Kidney epithelial cell (primary cell): ENCODE measurements around the gene MTHFSD. TPM values are rescaled to one million over a fixed set of nuclear protein-coding genes. Genes with fewer than 3 reads are reported as not detected.

Experiments used
- DNase-seq: peaks from one replicate; pipeline ENCODE4 v3.0.0-alpha.2; 2010; ENCODE audit warnings: low read depth
- H3K27me3 ChIP-seq: 2 replicates; pipeline ENCODE4 v1.6.0; 2011; ENCODE audit warnings: low read length; ENCODE audit not compliant: control insufficient read depth, insufficient read depth
- H3K36me3 ChIP-seq: 2 replicates; pipeline ENCODE4 v1.5.1; 2011; ENCODE audit warnings: low read length; ENCODE audit not compliant: control insufficient read depth, insufficient read depth
- H3K4me3 ChIP-seq: 2 replicates; pipeline ENCODE4 v1.5.1; 2011; ENCODE audit warnings: low read depth, mild to moderate bottlenecking, control low read depth, low read length
- total RNA-seq: library from RNA; depleted of rRNA; stranded (reverse); fragments of >200 nt; gene quantifications from 2 replicates; pipeline ENCODE4 v1.2.3, GENCODE V29; 2015
- TF ChIP-seq, protein P1 (sequence below): IDR thresholded peaks from 2 replicates; pipeline ENCODE4 v1.5.1; 2011; ENCODE audit warnings: mild to moderate bottlenecking, moderate library complexity, low read length, control low read depth, inconsistent platforms; ENCODE audit not compliant: insufficient read depth, poor library complexity, severe bottlenecking

Gene MTHFSD
- total RNA-seq, 1 donor from 2014 or later, result 26.1 TPM

DNA sequence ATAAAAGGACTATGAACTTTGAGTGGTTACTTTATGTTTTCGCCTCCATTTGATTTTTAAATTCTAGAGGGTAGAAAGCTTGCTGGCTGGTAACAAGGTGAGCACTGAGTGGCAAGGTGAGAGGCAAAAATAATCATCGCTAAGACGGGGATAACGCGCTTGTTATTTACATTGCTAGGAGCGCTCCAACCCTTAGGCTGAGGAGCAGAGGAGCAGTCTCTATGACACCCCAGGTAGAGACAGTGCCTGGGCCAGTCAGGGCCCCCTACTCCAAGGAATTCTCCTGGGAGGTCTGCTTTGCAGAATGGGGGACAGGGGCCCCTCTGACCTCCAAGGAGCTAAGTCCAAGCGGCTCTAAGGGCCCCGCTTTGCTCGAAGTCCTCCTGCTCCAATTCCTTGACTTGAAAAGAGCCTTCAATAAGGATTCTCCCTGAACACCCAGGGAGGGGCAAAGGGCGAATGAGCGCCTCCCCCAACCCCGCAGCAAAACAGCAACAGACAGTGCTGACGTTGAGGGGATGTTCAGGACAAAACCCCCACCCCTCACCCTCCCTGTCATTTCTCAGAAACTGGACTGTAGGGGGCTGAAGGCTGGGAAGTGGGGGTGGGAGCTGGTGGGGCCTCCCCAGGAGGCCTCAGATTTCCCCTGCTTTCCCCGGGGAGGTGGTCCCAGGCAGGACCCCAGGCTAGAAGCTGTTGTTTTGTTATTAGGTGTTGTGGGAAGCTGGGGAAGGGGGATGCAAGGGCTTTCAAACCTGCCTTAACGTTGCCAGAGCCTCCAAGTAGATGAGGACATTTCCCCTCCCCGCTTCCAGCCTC, 54.9 kb downstream of the MTHFSD start:
- DNase-seq, result no peak
- Histone ChIP-seq H3K27me3 (peaks cover 97% of the 10 kb centered on the region), H3K4me3 (no peak overlapping the region), H3K36me3 (no peaks in the 10 kb centered on the region)
- TF ChIP-seq, protein P1, sequence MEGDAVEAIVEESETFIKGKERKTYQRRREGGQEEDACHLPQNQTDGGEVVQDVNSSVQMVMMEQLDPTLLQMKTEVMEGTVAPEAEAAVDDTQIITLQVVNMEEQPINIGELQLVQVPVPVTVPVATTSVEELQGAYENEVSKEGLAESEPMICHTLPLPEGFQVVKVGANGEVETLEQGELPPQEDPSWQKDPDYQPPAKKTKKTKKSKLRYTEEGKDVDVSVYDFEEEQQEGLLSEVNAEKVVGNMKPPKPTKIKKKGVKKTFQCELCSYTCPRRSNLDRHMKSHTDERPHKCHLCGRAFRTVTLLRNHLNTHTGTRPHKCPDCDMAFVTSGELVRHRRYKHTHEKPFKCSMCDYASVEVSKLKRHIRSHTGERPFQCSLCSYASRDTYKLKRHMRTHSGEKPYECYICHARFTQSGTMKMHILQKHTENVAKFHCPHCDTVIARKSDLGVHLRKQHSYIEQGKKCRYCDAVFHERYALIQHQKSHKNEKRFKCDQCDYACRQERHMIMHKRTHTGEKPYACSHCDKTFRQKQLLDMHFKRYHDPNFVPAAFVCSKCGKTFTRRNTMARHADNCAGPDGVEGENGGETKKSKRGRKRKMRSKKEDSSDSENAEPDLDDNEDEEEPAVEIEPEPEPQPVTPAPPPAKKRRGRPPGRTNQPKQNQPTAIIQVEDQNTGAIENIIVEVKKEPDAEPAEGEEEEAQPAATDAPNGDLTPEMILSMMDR, result no peak

GRCh38 chr16:86499440-86499786, 55.6 kb downstream of the MTHFSD start:
- TF ChIP-seq, protein P1, result no peak
- Histone ChIP-seq H3K36me3 (no peaks in the 10 kb centered on the region), H3K4me3 (no peak overlapping the region), H3K27me3 (peaks cover 97% of the 10 kb centered on the region)
- DNase-seq, result no peak

GRCh38 chr16:86498671-86499439, 56.2 kb downstream of the MTHFSD start:
- TF ChIP-seq, protein P1, result no peak
- Histone ChIP-seq H3K4me3 (no peak overlapping the region), H3K27me3 (peaks cover 97% of the 10 kb centered on the region), H3K36me3 (no peaks in the 10 kb centered on the region)
- no peak for DNase-seq

GRCh38 chr16:86498155-86498670, 56.8 kb downstream of the MTHFSD start:
- Histone ChIP-seq H3K4me3 (no peak overlapping the region), H3K36me3 (no peaks in the 10 kb centered on the region), H3K27me3 (peaks cover 98% of the 10 kb centered on the region)
- TF ChIP-seq, protein P1, result no peak
- DNase-seq, result no peak

DNA sequence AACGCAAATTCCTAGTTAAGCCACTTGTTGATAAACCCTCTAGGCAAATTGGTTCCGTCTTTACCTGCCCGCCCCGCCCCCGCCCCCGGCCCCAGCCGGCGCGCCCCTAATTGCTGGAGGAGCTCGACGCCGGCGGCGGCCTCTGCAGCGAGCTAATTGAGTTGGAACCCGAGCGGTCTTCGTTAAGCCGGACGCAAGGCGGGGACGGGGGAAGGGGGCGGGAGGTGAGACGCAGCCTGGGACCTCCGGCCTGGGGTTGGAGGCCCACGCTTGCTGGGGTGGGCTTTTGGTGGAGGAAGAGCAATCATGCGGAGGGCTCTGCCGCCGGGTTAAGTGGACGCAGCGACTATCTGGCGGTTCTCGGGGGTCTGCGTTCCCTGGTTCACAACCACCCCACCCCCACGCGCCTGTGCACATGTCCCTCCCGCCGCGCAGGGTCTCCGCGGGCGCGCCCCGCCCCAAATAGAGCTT, 57.4 kb downstream of the MTHFSD start:
- Histone ChIP-seq H3K27me3 (peaks cover 98% of the 10 kb centered on the region), H3K36me3 (no peaks in the 10 kb centered on the region), H3K4me3 (no peak overlapping the region)
- TF ChIP-seq, protein P1, result no peak
- DNase-seq, result no peak
